Hypothalamus (tissue), 51 donors: ENCODE data around the gene PSMF1.
"Not testable (repeated sequence)": the region's sequence is repeated elsewhere in the genome, so short reads cannot be mapped to it uniquely, and the experiment has no call there.

Experiments used
- DNase-seq, 51 donors: peaks; one replicate each; lab custom pipeline; 2025; lab: John Stamatoyannopoulos, UW

PSMF1 gene

DNA sequence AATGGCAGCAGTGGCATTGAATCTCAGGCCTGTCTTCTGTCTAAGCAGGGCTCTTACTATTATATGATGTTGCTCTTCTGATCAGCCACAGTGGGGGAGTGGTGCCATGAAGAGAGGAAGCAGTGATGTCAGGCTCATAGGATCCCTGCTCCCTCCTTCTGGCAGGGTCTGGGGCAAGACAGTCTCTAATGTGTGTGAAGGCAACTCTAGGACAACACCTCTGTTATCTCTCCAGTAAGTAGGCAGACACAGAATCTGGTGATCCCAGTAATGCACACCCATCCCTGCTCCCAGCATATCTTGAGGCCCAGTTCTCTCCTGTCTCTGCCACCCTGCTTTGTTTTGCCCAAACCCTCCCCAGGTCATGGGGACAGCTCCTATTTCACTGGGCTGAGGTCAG, 93.6 kb downstream of the PSMF1 start:
- DNase-seq = no peak

DNA sequence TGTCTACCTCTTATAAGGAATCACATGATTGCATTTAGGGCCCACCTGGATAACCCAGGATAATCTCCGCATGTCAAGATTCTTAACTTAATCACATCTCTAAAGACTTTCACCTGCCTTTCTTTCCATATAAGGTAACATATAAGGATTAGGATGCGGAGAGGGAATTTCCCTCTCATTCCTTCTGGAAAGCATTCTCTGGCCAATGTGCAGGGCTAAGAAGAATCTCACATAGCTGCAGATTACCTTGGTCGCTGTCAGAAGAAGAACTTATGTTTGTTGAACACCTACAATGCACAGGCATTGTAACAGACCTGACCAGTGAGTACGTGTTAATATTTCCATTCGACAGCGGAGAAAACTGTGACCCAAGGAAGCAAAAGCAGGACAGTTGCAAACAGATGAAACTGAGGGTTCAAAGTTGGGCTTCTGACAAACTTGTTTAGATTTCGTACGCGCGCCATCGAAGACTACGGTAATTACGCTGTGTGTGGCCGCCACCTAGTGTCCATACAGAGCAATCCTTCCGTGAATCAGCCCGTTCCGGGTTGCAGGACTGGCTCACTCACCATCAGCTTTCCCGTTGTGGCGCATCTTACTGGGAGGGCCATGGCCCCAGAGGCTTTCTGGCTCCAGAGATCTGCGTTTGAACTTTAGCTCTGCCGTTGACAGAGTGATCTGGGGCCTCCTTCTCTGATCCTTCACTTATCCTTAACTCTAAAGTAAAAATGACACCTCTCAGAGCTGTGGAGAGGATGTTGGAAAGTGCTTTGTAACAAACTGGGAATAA, 94.4 kb downstream of the PSMF1 start:
- peak in 40 of 51 donors; percentile 2 to 68 (median 28) for DNase-seq

DNA sequence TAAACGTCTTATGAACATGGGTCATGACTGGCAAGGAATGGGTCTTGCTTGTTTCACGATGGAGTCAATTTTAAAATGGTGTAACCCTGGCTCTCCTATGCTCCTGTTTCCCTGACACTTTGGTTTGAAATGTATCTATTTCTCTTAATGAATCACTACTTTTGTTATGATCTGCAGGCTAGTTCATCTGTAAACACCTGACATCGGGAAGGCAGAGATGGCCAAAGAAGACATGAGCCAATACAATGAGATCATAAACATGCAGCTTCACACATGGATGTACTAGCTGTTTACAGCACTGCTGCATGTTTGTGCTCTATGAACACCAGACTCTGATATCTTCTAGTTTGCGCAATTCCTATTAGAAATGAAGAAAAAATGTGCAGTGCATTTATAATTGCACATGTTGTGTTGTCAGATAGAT, 96.4 kb downstream of the PSMF1 start:
- no peak for DNase-seq

GRCh38 chr20:1215386-1216170, 97.2 kb downstream of the PSMF1 start:
- no peak for DNase-seq

- not testable (repeated sequence) for DNase-seq
Observed at GRCh38 chr20:1216527-1217427, 98.4 kb downstream of the PSMF1 start.
